GM19238 (cell line): ENCODE measurements around the gene BRI3BP.
A peak's percentile ranks its signal among the peaks of the same experiment; 100 is the strongest.

Experiments
- DNase-seq: peaks from one replicate; pipeline ENCODE4 v3.0.0; 2011; ENCODE audit warnings: low spot score; ENCODE audit not compliant: insufficient read length

BRI3BP gene, protein sequence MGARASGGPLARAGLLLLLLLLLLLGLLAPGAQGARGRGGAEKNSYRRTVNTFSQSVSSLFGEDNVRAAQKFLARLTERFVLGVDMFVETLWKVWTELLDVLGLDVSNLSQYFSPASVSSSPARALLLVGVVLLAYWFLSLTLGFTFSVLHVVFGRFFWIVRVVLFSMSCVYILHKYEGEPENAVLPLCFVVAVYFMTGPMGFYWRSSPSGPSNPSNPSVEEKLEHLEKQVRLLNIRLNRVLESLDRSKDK

DNA sequence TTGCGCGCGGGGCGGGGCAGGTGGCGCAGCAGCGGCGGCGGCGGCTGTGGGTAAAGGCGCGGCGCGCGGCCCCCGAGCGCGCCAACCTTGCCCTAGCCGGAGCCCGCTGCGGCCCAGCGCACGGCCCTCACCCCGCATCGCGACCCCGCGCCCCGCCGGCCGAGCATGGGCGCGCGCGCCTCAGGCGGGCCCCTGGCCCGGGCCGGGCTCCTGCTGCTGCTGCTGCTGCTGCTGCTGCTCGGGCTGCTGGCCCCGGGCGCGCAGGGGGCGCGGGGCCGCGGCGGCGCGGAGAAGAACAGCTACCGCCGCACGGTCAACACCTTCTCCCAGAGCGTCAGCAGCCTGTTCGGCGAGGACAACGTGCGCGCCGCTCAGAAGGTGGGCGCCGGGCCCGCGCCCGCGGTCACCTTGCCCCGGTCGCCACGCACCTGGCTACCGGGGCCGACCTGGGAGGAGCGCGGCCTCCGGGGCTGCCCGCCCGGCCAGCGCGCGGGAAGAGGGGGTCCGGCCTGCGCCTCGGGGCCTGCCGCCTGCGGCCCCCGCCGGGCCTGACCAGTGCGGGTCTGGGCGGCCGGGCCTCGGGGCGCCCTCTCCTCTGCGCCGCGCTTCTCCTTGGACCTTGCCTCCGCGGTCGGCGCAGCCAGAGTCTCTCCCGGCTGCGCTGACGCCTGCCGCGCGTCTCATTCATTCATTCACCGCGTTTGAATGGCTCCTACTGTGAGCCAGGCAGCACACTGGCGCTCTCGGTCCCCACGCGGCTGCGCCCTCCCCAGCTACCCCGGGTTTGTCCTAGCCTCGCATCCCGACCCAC, at the start of gene BRI3BP:
TSS of gene BRI3BP (plus strand) at position 20 of the 811 bp plus-strand sequence. CDS start at position 166, 146 bp downstream.
- DNase-seq, result peak; percentile 72

DNA sequence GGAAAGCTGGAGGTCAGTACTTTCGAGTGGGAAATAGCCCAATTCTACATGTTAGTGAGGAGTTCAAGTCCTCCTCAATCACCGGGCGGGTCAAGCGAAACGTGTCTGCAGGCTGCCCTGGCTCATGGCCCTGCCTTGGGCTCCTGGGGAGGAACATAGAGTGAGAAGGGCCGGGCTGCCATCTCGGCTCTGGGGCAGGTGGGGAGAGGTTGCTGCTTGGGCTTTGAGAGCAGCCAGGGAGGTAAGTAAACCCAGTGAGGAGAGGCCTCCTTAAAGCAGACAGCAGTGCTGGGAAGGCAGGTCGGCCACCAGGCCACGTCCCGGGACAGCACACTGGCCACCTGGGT, 47.0 kb upstream of the BRI3BP start:
- DNase-seq, result no peak

DNA sequence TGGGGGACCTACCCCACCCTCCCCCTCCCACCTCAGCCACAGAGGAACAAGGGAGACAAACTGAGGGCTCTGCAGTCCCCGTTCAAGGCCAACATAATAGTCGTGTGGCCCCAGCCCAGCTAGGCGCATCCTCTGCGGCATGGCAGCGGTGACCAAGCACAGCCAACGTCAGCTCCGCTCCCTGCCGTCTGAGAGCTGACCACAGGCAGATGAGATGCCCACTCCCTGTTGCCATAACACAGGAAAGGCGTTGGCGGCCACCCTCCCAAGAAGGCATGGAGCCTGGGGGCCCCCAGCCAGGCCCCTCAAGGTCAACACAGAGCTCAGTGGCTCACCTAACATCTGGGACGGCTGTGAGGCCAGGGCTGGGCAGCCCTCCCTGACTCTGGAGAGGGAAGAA, 46.4 kb upstream of the BRI3BP start:
- no peak for DNase-seq

DNA sequence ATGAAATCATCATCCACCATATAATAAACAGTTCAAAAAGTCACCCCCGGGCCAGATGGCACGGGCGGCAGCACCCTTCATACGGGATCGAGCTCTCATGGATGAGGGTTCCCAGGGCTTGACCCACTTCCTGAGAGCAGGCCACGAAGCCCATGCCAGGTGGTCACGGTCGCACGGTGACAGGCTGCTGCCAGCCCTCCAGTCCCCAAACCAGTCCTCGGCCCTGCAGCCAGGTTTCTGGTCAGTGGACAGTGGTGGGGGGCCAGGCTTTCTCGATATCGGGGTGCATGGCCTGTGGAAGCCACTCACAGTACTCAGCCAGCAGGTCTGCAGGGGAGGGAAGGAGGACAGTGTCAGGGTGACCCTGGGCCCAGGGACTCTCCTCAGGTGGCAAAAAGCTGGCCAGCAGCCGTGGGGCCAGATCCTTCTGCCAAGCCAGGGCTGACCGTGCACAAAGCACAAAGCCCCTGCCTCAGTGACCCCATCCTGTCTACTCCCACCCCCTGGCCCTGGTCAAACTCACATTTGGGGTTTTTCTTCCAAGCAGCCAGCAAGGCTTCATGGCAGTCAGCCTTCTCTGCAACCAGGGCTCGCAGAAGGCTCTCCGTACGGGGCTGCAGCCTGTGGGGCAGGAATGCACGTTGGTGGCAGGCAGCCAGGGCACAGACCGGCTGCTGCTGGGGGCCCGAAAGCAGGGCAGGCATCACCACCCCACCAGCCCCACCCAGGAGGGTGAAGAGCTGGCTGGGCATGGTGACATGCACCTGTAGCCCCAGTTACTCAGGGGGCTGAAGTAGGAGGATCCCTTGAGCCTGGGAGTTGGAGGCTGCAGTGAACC, 45.7 kb upstream of the BRI3BP start:
- DNase-seq, result no peak

DNA sequence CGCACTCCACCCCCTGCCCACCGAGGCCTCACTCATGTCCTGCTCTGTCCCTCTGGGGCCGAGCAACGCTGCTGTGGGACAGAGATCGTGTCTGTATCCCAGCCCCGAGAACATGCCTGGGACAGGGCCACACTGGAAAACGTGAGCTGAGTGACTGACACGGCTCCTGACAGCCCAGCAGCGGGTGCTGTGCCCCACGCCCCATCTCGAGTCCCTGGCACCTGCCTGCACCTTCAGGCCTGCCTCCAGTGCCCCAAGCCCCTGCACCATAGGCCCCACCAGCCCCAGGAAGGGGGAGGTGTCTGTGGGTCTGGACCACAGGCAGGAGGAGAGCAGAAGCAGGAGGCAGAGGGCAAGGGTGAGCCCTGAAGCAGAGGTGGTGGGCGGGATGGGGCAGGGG, 44.4 kb upstream of the BRI3BP start:
- no peak for DNase-seq

DNA sequence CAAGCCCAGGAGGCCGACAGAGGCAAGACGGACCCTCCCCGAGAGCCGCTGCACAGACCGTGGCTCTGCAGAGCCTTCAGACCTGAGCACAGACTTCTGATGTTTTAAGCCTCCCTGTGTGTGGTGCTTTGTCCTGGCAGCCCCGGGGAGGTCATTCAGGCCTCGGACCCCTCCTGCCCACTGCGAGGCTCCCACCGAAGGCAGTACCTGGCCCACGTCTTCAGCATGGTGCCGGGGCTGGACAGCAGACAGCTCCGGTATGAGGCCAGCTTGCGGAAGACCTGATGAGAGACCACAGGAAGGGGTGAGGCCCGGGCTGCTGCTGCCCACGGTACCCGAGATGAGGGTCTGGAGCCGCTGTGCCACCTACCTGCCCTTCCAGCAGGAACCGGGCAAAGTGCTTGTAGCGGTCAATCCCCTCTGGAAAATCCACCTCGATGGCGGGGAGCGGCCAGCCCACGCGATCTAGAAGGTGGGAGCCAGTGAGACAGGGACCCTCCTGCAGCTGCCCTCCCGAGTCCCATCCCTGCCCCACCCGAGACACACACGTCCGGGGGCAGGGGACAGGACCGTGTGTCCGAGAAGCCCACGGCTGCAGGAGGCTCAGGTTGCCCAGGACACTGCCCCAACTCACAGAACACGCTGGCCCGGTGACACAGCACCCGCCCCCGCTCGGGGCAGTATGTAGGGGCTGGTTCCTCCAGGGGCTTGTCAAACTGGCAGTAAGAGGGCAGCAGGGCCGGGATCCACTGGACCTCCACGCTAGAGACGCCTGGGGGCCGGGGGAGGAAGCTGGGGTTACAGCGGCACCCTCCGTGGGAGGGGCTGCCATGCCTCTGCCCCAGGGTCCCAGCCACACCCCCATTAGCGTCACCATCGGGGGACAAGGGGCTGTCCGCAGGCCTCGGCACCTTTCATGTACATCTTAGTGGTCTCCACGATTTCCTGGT, 43.4 kb upstream of the BRI3BP start:
- no peak for DNase-seq

DNA sequence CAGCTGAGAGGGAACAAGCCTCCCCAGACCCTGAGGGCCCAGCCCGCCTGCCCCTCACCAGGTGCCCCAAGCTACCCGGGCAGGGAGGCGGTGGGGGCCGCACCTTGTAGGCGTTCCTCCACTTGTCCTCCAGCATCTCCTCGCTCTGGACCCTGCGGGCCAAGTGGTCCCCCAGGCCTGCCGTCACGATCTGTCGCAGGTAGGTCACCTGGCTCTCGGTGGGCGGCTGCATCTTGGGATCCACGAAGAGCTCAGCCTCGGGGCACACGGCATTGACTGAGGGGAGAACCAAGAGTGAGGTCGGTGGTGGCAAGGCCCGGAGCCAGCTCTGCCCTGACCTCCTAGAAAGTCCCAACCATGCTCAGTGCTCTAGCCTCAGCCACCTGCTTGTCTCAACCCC, 41.1 kb upstream of the BRI3BP start:
- DNase-seq, result no peak

DNA sequence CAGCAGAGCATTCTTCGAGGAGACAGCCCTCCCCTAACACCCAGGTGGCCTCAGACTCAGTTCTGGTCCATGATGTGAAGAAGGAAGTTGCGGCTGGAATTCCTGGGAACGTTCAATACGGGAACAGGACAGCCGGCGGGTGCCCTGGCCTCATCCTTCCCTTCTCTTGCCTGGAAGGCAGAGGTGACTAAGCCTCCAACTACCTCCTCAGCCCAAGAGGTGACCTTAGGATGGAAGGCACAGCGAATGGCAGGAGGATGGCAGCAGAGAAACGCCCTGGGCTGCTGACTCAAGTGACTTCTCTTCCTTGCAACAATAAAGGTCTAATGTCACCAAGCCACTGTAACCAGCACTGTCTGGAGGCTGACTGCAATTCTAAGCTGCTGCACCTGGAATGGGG, 40.6 kb upstream of the BRI3BP start:
- DNase-seq, result no peak

DNA sequence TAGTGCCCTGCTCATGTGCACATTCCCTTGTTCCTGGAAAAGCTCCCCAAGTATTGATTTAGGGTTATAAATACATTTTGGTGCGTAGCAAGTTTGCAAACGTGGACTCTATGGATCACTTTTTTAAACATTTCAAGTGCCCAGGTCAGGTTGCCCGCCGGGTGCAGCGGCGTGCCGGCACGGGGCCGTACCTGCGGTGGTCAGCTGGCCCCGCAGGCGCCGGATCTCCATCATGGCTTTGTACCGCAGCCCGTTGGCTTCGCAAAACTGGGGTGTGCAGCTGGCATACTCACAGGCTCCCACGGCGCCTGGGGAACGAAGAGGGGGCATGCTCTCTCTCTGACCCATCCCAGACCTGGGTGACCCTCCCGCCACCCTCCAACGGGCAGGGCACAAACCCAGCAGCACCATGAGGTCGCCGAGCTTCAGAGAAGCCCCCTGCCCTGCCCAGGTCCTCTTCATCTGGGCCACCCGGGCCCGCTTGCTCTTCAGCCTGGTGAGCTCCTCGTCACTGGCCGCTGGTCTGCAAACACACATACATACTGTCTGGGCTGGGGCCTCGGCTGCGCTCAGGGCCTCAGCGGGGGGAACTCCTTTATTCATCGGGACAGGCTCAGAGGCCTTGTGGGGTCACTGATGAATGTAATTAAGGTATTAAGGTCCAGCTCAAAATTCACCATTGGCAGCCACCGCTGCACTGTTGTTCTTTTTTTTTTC, 39.6 kb upstream of the BRI3BP start:
- no peak for DNase-seq

DNA sequence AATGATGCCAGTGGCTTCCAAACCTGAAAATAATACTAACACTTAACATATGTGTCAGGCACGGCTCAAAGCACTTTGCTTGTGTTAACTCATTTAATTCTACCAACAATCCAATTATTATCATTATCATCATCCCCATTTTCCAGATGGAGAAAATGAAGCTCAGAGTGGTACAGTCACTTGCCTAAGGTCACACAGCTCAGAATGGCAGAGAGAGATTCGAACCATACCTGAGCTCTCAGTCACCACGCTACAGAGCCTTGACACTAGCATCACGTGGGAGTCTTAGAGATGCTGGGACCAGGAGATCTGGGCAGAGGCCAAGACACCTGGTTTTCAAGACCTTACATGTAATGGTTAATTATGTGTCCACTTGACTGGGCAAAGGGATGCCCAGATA, 38.7 kb upstream of the BRI3BP start:
- no peak for DNase-seq

DNA sequence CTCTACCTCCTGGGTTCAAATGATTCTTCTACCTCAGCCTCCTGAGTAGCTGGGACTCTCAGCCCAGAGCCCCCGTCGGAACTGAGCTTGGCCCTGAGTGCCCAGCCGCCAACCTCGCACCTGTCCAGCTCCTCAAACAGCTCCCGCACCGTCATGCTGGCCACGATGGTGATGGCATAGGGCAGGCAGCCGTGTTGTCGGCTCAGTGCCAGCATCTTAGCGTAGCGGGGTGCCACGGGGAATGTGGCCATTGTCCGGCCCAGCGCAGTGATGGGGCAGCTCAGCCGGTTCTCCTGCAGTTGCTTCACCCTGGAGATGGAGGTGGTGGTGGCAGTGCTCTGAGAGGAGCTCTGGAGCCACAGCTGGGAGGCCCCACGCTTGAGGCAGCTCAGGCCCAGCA, 36.9 kb upstream of the BRI3BP start:
- no peak for DNase-seq

DNA sequence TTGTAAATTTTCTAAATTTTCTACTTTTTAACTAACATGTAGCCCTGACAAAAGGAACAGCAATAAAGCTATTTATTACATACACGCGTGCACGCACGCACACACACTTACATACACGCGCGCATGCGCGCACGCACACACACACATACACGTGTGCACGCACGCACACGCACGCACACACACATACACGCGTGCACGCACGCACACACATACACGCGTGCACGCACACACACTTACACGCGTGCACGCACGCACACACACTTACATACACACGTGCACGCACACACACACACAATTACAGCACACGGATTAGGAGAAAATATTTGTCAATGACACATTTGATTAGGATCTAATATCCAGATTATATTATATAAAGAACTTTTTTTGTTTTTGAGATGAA, 32.4 kb upstream of the BRI3BP start:
- DNase-seq, result no peak

DNA sequence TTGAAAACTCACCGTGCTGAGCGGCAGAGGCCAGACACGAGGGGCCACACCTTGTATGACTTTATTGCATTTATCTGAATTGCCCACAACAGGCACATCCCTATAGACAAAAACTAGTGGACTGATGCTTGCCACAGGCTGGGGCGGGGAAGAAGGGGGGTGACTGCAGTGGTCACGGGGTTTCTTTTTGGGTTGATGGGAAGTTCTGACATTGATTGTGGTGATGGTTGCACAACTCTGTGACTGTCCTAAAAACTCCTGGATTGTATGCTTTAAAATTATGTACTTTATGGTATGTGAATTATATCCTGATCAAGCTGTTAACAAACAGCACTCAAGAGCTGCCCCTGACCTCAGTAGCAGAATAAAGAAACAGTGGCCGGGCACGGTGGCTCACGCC, 30.2 kb upstream of the BRI3BP start:
- no peak for DNase-seq

DNA sequence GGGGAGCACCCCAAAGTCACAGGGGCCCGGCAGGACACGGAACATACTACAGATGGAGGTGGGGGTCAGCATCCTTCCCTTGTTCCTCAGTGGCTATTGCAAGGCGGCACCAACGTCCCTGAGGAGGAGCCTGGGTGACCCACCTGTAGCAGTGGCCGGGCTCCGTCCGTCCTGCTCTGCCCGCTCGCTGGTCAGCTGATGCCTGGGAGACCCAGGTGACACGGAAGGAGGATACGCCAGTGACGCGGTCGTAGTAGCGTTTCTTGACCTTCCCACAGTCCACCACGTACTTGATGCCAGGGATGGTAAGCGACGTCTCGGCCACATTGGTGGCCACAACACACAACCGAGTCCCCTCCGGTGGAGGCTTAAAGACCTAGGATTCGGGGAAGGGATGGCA, 29.2 kb upstream of the BRI3BP start:
- DNase-seq, result no peak

DNA sequence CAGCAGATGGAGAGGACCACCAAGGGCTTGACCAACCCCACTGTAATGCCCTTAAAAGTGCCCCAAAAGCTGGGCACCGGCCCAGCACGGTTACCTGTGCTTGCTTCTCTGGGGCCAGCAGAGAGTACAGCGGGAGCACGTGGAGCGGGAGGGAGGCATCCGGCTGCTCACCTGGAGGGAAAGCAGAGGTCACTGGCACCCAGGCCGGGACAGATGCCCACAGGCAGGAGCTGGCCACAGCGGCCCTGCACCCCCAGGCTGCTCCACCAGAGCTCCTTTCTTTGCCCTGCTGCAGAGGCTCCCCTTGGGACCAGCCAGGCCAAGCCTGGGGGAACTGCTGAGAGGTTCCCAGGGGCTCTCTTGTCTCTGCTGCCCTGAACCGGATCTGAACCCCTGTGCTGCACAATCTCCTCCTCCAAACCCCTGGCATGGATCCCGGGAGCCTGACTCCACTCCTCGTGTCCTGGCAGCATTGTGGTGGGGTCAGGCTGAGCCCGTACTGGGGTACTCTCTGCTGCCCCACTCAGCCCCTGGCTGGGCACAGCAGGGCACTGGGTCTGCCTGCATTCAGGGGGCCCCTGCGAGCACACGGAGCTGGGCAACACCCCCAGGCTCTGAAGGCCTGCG, 28.5 kb upstream of the BRI3BP start:
- no peak for DNase-seq

DNA sequence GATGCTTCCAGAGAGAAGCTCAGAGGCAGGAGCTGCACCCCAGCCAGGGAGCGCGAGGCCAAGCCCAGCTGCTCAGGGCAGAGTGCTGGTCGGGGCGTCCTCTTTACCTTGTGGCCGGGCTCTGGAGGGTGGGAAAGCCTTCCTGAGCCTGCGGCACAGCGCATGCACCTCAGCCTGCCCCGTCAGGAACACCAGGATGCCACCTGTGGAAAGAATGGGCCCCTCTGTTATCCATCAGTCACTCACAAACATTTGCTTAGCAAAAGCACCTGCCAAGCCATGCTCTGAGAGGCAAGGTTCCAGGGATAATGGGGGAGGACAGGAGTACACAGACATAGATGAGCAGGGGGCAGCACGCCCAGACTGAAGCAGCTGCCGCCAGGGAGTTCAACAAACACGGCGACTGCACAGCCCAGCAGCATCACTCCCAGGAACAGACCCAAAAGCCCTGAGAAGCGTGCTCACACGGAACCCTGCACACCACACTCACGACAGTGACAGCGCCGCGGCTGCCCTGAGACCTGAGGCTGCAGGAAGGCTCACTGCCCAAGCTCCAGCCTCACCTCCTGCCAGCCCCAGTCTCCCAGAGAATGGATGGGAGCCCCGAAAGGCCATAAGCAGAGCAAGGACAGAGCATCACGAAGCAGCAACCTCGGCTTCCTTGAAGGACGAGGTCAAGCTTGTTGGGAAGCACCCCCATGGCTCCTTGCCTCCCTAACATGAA, 26.3 kb upstream of the BRI3BP start:
- DNase-seq, result no peak

DNA sequence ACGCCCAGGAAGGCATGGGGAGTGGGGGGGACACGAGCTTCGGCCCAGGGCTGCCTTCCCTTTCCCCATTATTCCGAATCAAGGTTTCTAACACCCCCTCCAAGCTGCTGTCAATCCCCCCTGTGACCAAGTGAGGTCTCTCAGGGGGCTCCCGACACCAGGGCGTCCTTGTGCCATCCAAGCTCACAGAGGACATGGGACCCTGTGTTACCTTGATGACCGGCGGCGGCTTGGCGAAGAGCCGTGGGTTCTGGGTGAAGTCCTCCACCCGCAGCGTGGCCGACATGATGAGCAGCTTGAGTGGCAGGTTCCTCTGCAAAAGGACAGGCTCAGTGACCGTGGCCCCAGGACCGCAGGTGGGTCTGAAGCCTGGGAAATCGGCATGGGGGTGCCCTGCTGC, 24.8 kb upstream of the BRI3BP start:
- DNase-seq, result no peak

DNA sequence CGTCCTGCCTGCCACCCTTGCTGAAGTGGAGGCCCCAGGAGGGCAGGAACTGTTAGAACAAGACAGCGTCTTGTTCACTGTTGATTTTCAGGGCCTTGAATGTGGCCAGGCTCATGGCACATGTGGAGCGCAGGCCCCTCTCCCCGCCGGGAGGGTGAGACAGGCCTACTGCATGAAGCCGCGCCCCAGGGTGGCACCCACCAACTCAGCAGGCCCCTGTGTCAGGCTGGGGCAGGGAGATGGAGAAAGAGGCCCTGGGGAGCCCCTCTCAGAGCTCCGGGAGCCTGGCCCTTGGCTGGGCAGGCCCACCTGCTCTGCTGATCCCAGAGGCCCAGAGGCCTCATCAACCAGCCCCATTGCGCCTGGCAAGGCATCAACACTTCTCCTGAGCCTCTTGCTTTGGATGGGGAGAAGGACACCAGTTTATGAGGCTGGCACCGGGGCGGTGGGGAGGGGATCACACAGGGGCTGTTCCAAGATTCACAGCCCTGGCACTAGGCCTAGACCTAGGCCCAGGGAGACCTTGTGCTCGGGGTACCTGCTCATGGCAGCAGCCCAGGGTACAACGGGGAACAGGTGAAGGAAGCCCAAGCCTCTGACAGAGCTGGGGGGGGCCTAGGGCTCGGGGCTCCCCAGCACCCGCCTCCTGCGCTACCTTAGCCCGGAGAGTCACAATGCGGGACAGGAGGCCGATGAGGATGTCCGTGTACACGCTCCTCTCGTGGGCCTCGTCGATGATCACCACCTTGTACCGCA, 22.6 kb upstream of the BRI3BP start:
- no peak for DNase-seq

DNA sequence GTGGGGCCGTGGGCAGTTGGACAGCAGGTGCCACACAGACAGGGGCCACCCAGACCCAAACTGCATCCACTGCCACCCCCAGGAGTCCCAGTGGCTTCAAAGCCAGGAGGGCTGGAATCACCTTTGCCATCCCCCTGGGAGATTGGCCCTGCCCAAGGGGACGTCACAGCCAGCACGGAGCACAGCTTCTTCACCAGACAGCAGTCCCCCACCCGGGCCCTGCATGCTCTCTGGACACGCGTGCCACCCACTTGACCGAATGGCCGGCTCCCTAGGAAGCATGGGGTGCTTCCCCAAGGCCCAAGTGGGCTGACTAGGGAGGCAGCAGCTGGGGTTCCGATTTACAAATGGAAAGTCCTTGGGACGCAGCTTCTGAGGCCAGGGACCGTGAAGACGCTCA, 21.8 kb upstream of the BRI3BP start:
- no peak for DNase-seq
